HPDE6-E6E7 (cell line): Measurements from ENCODE around the gene PRR35.

ENCODE experiments used
- DNase-seq: peaks from one replicate; pipeline ENCODE4 v3.0.0; 2011; ENCODE audit warnings: missing footprints; ENCODE audit errors: extremely low spot score

PRR35 gene

GRCh38 chr16:560204-560700 lies at the start of gene PRR35:
Gene PRR35 (plus strand): TSS chr16:560394. CDS start chr16:563295, 2,901 bp downstream.
- no peak for DNase-seq

GRCh38 chr16:512802-513201 lies 47.4 kb upstream of the PRR35 start:
- DNase-seq = no peak

DNA sequence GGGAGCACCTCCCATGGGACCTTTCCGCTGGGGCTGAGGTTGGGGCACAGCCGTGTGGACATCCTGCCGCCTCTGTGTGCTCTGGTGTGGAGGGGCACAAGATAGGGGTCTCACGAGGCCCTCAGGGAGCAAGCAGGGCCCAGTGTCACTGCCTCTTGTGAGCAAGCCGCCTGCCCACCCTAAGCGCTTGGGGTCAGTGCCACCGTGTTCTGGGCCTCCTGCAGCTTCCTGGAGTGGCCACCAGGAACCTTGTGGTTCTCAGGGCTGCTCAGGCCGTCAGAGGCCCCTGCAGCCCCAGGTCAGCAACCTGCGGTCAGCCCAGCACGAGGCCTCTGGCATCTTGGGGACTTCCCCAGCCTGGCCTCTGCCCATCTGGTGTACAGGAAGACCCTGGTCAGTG lies 46.2 kb upstream of the PRR35 start:
- DNase-seq = no peak

DNA sequence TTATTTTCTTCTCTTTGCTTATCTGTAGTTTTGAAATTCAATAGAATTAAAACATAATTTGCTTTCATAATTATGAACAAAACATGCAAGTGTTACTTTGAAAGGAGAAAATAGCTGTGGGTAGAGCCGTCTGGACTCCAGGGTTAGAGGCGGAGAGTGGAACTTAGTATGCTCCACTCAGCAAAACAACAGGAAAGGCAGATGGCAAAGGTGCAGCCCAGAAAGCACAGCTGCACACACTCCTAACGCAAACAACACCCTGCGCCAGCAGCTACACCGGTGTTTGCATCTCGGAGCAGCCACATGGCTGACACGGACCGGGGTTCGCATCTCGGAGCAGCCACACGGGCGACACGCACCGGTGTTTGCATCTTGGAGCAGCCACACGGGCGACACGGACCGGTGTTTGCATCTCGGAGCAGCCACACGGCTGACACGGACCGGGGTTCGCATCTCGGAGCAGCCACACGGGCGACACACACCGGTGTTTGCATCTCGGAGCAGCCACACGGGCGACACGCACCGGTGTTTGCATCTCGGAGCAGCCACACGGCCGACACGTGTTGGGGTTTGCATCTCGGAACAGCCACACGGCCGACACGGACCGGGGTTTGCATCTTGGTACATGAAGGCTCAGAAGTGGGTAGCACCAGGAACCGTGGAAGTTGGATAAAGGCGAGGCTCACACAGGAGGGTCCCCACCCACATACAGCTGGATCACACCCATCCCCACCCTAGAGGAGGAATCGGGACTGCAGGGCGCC lies 44.8 kb upstream of the PRR35 start:
- no peak for DNase-seq

GRCh38 chr16:515939-516226 lies 44.3 kb upstream of the PRR35 start:
- no peak for DNase-seq

DNA sequence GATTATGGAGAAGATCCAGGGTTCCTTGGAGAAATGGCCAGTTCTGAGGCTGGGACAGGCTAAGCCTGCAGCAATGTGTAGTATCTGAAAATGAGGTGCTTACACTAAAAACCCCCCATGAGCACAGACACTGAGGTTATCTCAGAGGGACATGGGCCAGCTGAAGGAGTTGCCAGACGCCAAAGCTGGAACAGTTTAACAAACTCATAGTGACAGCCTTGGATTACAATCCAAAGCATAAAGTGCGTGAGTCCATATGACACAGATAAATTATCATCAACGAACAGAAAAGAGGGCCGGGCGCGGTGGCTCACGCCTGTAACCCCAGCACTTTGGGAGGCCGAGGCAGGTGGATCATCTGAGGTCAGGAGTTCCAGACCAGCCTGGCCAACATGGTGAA lies 43.9 kb upstream of the PRR35 start:
- no peak for DNase-seq

DNA sequence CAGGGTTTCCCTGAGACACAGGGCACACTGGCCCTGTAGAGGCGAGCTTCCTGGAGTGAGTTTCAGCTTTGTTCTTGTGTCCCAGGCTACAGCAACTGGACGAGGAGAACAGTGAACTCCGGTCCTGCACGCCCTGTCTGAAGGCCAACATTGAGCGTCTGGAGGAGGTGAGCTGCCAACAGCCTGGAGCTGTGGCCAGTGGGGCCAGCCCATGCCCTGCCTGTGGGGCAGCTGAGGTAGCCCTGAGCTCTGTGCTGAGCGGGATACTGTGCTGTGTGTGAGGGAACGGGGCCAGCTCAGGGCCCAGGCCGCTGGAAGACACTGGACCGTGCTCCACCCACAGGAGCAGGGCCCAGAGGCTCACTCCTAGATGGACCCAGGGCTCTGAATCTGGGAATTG lies 41.3 kb upstream of the PRR35 start:
- no peak for DNase-seq

DNA sequence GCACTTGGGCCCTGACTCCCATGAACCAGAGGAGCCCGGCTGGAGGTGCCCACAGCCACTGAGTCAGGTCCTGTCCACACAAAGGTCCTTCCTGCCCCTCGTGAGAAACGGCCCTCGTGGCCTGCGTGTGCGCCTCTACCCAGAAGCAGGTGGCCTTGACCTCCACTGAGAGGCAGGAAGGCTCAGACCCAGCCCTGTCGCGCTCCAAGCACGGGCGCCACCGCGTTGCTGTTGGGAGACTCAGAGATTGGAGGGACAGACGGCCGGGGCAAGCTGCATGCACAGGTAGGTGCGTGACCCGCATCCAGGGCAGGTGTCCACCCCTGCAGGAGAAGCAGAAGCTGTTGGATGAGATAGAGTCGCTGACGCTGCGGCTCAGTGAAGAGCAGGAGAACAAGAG lies 40.8 kb upstream of the PRR35 start:
- DNase-seq = no peak

DNA sequence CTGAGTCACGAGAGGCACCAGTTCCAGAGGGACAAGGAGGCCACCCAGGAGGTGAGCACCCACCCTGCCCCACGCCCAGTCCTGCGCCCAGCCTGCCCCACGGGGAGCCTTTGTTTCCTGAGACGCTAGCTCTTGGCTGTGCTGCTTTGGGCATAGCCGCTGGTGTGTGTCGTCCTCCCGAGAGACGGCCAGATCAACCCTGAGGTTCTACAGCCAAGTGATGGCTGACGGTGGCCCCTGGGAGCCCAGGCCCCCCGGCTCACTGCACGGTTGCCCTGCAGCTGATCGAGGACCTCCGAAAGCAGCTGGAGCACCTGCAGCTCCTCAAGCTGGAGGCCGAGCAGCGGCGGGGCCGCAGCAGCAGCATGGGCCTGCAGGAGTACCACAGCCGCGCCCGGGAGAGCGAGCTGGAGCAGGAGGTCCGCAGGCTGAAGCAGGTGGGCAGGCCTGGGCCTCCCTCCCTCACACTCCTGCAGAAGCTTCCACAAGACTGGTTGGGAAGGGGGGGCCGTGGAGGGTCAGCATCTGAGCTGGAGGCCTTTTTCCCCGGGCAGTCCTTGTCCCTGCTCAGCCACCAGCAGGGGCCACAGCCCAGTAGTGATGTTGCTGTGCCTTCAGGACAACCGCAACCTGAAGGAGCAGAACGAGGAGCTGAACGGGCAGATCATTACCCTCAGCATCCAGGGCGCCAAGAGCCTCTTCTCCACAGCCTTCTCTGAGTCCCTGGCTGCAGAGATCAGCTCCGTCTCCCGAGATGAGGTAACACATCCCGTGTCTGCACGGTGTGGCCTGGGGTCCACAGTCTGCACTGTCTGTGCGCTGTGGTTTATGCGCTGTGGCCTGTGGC lies 40.1 kb upstream of the PRR35 start:
- no peak for DNase-seq

- no peak for DNase-seq
These were observed 39.3 kb upstream of the PRR35 start for GRCh38 chr16:520847-521246.

DNA sequence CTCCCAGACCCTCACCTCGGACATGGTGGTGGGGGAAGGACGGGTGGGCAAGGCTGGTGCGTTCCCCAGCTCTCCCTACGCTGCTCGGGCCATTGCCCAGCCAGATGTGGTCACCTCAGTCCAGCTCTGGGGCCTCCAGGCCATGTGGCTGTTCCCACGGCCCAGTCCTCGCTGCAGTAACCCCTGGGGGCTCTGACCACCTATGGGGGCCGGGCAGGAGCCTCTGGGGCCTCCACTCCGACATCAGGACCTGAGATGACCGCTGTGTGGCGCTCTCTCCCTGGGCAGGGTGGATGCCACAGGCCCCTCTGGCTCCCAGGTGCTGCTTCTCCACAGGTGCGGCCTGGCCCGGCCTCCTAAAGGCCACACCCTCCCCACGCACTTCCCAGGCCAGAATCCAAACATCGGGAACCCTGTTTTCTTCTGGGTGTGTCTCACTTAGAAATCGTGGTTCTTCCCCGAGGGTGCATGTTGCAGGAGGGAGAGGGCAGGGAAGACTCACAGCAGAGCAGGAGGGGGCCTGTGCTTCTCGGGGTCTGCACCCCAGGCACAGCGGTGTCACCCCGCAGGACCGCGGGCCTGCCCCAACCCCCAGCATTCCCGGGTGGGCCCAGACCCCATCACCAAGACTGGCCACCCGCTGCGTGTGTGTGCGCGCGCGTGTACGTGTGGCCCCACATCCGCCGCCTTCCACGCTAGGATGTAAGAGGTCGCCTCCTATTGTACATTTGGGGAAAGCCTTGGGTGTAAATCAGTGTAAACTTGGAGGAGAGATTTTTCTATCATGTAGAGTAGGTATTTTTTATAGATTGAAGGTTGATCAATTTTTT lies 38.6 kb upstream of the PRR35 start:
- no peak for DNase-seq

DNA sequence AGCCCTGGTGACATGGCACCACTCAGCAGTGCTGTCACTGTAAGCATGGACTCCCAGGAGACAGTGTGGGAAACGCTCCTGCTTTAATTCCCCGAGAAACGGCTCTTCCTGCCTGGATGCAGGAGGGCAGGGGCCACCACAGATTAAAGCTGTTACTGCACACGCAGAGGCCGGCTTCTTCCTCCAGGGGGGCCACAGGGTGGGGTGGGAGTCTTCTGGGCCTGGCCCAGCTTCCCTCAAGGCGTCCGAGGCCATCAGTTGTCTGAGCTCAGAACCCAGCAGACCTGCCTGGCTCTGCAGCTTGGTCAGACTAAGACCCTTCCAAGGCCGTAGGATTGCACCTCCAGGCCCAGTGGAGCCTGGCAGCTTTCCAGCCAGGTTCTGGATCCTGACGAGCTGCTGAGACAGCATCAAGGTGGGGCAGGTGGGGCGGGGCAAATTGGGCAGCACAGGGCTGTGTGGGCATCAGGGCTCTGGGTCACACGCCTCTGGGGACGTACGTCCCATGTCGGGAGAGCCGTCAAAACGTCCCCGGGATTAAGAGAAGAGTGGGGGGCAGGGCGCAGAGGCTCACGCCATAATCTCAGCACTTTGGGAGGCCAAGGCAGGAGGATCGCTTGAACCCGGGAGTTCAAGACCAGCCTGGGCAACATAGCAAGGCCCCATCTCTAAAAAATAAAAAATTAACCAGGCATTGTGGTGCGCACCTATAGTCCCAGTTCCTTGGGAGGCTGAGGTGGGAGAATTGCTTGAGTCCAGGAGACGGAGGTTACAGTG lies 37.7 kb upstream of the PRR35 start:
- no peak for DNase-seq

GRCh38 chr16:523097-523741 lies 37.0 kb upstream of the PRR35 start:
- no peak for DNase-seq

DNA sequence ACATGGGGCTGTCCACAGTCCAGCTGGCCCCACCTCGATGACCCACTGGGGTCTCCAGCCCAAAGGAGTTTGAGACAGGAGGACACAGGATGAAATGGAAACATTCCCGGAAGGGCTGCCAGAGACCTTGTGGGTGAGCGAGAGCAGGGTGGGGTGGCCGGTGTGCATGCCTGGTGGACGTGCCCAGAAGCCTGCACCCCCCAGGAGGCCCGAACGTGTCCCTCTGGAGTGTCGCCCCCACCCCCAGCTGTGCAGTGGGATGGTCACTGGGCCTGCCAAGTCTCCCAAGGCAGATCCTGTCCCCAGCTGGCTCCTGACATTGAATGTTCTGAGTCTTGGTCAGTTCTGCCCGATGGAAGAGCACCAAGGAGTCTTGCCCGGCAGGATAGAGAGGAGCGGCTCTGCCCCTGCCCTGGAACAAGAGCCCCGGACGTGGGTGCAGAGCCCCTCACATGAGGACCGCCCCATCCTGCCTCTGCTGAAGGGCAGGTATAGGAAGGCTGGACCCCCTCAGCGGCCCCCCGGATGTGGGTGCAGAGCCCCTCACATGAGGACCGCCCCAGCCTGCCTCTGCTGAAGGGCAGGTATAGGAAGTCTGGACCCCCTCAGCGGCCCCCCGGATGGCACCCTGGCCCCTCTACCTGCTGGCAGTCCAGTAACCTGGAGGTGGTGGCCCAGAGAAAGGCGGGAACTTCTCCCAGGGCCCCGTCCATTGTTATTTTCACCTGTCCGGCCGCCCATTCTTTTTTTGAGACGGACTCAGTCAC lies 35.7 kb upstream of the PRR35 start:
- no peak for DNase-seq

DNA sequence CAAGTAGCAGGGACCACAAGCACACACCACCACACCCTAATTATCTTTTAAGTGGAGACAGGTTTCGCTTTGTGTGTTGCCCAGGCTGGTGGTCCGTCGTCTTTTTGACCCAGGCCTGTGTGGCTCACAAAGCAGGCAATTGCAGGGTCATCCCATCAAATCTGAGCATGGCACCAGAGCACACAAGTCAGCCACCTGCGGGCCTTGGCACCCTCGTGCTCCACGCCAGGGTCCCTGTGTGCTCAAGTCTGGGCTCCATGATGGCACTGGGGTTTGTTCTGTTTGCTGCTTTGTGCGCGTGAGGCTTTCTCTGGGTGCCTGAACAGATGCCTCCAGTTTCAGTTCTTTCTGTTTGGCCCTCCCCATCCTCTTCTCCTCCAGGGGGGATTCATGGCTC lies 35.1 kb upstream of the PRR35 start:
- no peak for DNase-seq

DNA sequence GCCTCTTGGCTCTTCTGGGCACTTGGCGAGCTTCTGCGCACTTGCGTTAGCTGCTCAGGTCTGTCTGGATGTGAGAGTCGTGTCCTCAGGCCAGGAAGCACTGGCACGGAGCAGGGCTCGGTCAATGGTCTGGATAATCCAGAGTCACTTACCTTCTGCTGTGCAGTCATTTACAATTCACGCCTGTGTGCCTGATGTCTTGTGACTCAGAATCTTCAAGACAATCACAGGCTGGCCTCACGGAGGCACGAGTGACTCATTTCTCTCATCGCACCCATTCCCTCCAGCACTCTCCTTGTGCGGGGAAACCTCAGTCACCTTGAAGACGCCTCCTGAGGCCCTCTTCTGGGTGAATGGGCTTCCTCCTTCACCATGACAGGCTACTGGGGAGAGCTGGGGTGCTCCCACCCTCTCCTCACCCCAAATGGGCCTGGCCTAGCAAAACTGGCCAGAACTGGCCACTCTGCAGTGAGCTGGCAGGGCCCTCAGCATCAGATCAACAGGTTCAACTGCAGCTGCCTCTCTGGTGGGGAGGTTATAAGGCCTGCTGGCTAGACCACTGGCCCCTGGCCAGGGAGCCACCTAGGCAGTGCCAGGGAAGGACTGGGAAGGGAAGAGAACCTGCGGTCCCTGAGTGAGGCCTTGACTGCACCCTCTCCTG lies 34.5 kb upstream of the PRR35 start:
- peak; percentile 80 for DNase-seq

DNA sequence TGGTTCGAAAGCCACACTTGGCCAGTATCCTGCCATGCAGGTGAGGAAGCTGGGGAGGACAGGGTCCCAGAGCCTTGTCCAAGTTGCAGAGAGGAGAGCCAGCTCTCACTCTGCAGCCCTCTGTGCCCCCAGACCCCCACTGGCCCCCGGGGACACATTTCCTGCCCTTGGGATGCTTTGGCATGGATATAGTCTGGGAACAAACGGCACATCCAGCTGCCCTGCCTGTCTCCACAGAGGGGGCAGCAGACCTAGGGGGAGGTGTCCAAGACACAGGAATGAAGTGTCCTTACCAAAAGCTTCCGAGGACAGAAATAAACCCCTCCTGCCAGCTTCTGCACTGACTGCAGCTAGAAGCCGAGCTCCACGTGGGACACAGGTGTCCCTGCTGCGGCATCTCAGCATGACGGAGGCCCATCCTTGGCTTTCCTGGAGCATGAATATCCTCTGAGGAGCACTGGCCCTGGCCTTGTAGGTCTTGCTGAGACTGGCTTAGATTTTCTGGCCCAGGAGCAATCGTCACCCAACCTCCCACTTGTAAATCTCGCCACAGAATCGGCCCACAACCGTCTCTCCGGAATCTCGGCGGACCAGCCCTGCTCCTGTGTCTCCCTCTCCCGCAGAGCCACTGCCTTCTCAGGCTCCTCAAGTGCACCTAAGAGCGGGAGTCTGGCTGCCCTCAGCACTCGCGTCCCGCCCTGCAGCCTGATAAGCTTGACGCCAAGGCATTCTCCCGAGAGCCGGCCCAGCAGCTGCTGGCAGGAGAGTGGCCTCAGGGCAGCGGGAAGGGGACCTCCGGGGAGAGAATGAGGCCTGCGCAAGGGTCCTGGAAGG lies 33.8 kb upstream of the PRR35 start:
- DNase-seq = no peak

GRCh38 chr16:527015-527903 lies 32.9 kb upstream of the PRR35 start, which contains the start of gene CAPN15:
Gene CAPN15 (plus strand): TSS chr16:527712. CDS start chr16:546839, 19,127 bp downstream.
- DNase-seq = peak; percentile 51
